Left ventricle myocardium superior (tissue), 1 donor: Measurements from ENCODE around the gene SPDYE16. TPM values are rescaled to one million over a fixed set of nuclear protein-coding genes. Genes with fewer than 3 reads are reported as not detected.
"Not testable (repeated sequence)": the region's sequence is repeated elsewhere in the genome, so short reads cannot be mapped to it uniquely, and the experiment has no call there.

Experiments
- ATAC-seq: fragments of 200-7000 bp; cut with Tn5 transposase; one replicate; pipeline ENCODE4 v1.9.1; 2020; ENCODE audit warnings: mild to moderate bottlenecking, moderate library complexity
- DNase-seq: peaks from one replicate; pipeline ENCODE4 v3.0.0-alpha.2; 2020
- intact Hi-C: fragments of 100-400 bp; cut with micrococcal nuclease; formaldehyde crosslinking; loops from one replicate; pipeline ENCODE4 v1.11.0; 2022
- total RNA-seq: library from RNA; stranded (reverse); fragmentation: NEBNext Ultra II Directional; extraction: Animal tissue kit (Norgen Biotek cat#: 25700); gene quantifications from one replicate; pipeline ENCODE4 v1.2.1, GENCODE V29; 2021
- donor health status: DM: no; HTN: yes; CAD: no; lungs with severe emphysema.

Gene SPDYE16
- total RNA-seq, 1 donor from 2014 or later, result not detected

- ATAC-seq, result no peak
- intact Hi-C loops, result no loop called here
- no peak for DNase-seq
Measured at GRCh38 chr7:76507723-76508406, 35.2 kb downstream of the SPDYE16 start.

- DNase-seq, intact Hi-C loops, ATAC-seq: not testable (repeated sequence)
Measured at GRCh38 chr7:76506643-76507042, 36.5 kb downstream of the SPDYE16 start.

- no peak for ATAC-seq
- intact Hi-C loops, result no loop called here
- DNase-seq, result no peak
Measured at GRCh38 chr7:76506081-76506440, 37.0 kb downstream of the SPDYE16 start.

- intact Hi-C loops, result no loop called here
- ATAC-seq (no peak), DNase-seq (no peak)
Measured at GRCh38 chr7:76505168-76506080, 37.7 kb downstream of the SPDYE16 start.

- intact Hi-C loops, DNase-seq: not testable (repeated sequence)
Measured at GRCh38 chr7:76504351-76505167, 38.5 kb downstream of the SPDYE16 start.

GRCh38 chr7:76503244-76503643, 39.9 kb downstream of the SPDYE16 start:
- ATAC-seq, DNase-seq, intact Hi-C loops: not testable (repeated sequence)

More at GRCh38 chr7:76504351-76505167, 38.5 kb downstream of the SPDYE16 start:
- ATAC-seq, result not testable (repeated sequence)

- ATAC-seq, intact Hi-C loops: not testable (repeated sequence)
- DNase-seq, result peak; percentile 19
Measured at GRCh38 chr7:76502836-76503235, 40.3 kb downstream of the SPDYE16 start.

- ATAC-seq, intact Hi-C loops, DNase-seq: not testable (repeated sequence)
Measured at GRCh38 chr7:76502224-76502623, 40.9 kb downstream of the SPDYE16 start.

- intact Hi-C loops, result not testable (repeated sequence)
- peak; percentile 49 for ATAC-seq
Measured at GRCh38 chr7:76499924-76500241, 43.2 kb downstream of the SPDYE16 start.

GRCh38 chr7:76499201-76499923, 43.7 kb downstream of the SPDYE16 start:
- intact Hi-C loops, DNase-seq, ATAC-seq: not testable (repeated sequence)

More at GRCh38 chr7:76499924-76500241, 43.2 kb downstream of the SPDYE16 start:
- DNase-seq, result not testable (repeated sequence)

GRCh38 chr7:76498583-76499200, 44.4 kb downstream of the SPDYE16 start:
- intact Hi-C loops, DNase-seq, ATAC-seq: not testable (repeated sequence)

GRCh38 chr7:76497918-76498582, 45.0 kb downstream of the SPDYE16 start:
- ATAC-seq, DNase-seq, intact Hi-C loops: not testable (repeated sequence)

- intact Hi-C loops, DNase-seq, ATAC-seq: not testable (repeated sequence)
Measured at GRCh38 chr7:76495717-76496116, 47.4 kb downstream of the SPDYE16 start.

GRCh38 chr7:76492139-76492538, 51.0 kb downstream of the SPDYE16 start:
- DNase-seq, ATAC-seq, intact Hi-C loops: not testable (repeated sequence)

GRCh38 chr7:76487969-76488368, 55.1 kb downstream of the SPDYE16 start:
- ATAC-seq, result peak; percentile 20
- intact Hi-C loops, result not testable (repeated sequence)

GRCh38 chr7:76486618-76487017, 56.5 kb downstream of the SPDYE16 start:
- ATAC-seq, result peak; percentile 48
- DNase-seq, intact Hi-C loops: not testable (repeated sequence)

More at GRCh38 chr7:76487969-76488368, 55.1 kb downstream of the SPDYE16 start:
- not testable (repeated sequence) for DNase-seq

GRCh38 chr7:76485822-76486610, 57.1 kb downstream of the SPDYE16 start:
- peak; percentile 82 for ATAC-seq
- intact Hi-C loops, DNase-seq: not testable (repeated sequence)
